Cardiac muscle cell (in vitro differentiated cells and primary cell): ENCODE data around the gene SLC6A4. TPM values are rescaled to one million over a fixed set of nuclear protein-coding genes. Genes with fewer than 3 reads are reported as not detected.
A peak's percentile ranks its signal among the peaks of the same experiment; 100 is the strongest.

Experiments used
- DNase-seq, 2 donors: peaks; one replicate each; pipeline versions ENCODE4 v3.0.0 to v3.0.0-alpha.2; 2010 to 2017; ENCODE audit warnings: low read depth in 1 of 2, low spot score in 1 of 2
- H3K27ac ChIP-seq: fragments of 200-600 bp; sonication (generic); 2 replicates; pipeline ENCODE4 v1.5.1; 2016
- H3K27me3 ChIP-seq: fragments of 200-600 bp; sonication (generic); 2 replicates; pipeline ENCODE4 v1.6.0; 2016; ENCODE audit warnings: control low read depth
- H3K36me3 ChIP-seq: fragments of 200-600 bp; sonication (generic); 2 replicates; pipeline ENCODE4 v1.5.1; 2016; ENCODE audit warnings: control low read depth
- H3K4me1 ChIP-seq: fragments of 200-600 bp; sonication (generic); 2 replicates; pipeline ENCODE4 v1.8.1; 2017; ENCODE audit warnings: low read depth, mild to moderate bottlenecking, mixed run types
- H3K4me3 ChIP-seq: fragments of 200-600 bp; sonication (generic); 2 replicates; pipeline ENCODE4 v1.5.1; 2016; ENCODE audit warnings: mild to moderate bottlenecking
- H3K9me3 ChIP-seq: fragments of 200-600 bp; sonication (generic); 2 replicates; pipeline ENCODE4 v1.5.1; 2017; ENCODE audit warnings: low read depth, mild to moderate bottlenecking, control low read depth
- polyA plus RNA-seq: library from polyadenylated mRNA; unstranded; fragments of >200 nt; fragmentation: Nextera tagmentation; extraction: Ambion mirVana; gene quantifications from 2 replicates; pipeline ENCODE4 v1.2.1, GENCODE V29; 2016
- total RNA-seq: library from RNA; depleted of rRNA; stranded (reverse); fragments of >200 nt; gene quantifications from 2 replicates; pipeline ENCODE4 v1.2.3, GENCODE V29; 2016
- TF ChIP-seq, protein P1 (sequence below): IDR thresholded peaks from 2 replicates; pipeline ENCODE4 v1.5.1; 2012; ENCODE audit warnings: low read depth, mild to moderate bottlenecking, low read length

SLC6A4 gene
- total and polyA plus RNA-seq, 2 experiments from 2014 or later = 0.36 TPM; not detected in 1

DNA sequence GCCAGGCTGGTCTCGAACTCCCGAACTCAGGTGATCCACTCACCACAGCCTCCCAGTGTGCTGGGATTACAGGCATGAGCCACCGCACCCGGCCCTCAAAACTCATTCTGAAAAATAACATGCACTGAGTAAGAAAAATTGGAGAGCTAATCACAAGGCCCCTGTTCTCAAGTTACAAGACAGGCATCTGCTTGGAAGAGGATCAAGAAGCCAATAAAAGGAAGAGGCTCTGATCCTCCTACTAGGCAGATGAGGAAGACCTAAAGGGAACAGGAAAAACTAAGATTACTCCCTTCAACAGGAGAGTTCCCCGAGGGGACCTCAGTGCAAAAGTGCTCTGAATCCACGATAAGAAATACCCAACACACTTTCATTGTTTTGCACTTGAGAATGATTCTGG, 37.9 kb upstream of the SLC6A4 start:
- H3K4me3 ChIP-seq = no peak overlapping the region
- peaks cover 36% of the 10 kb centered on the region for H3K36me3 ChIP-seq
- peak in 1 of 2 donors; percentile 20 for DNase-seq
- no peaks in the 10 kb centered on the region for H3K27me3 ChIP-seq
- no peak overlapping the region for H3K27ac ChIP-seq
- TF ChIP-seq, protein P1, sequence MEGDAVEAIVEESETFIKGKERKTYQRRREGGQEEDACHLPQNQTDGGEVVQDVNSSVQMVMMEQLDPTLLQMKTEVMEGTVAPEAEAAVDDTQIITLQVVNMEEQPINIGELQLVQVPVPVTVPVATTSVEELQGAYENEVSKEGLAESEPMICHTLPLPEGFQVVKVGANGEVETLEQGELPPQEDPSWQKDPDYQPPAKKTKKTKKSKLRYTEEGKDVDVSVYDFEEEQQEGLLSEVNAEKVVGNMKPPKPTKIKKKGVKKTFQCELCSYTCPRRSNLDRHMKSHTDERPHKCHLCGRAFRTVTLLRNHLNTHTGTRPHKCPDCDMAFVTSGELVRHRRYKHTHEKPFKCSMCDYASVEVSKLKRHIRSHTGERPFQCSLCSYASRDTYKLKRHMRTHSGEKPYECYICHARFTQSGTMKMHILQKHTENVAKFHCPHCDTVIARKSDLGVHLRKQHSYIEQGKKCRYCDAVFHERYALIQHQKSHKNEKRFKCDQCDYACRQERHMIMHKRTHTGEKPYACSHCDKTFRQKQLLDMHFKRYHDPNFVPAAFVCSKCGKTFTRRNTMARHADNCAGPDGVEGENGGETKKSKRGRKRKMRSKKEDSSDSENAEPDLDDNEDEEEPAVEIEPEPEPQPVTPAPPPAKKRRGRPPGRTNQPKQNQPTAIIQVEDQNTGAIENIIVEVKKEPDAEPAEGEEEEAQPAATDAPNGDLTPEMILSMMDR = no peak
- no peaks in the 10 kb centered on the region for H3K9me3 ChIP-seq
- no peaks in the 10 kb centered on the region for H3K4me1 ChIP-seq

DNA sequence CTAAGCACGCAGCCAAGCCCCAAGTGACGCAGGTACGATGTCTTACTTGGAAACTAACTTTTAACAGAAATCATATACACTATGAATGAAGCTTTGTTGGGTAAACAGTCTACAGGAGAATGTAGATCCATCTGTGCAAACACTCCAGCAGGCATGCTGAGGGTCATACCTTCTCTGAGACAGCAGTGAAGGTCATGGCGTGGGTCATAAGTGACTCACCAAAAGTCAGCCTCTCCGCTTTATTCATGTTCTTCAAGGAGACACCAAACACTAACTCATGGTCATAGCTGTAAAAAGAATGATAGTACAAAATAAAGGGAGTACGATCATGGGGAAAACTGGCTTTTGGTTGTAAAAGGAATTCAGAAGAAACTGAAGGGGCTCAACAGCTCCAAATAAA, 35.6 kb upstream of the SLC6A4 start:
- H3K4me1 ChIP-seq = no peaks in the 10 kb centered on the region
- H3K27me3 ChIP-seq = no peaks in the 10 kb centered on the region
- H3K4me3 ChIP-seq = no peak overlapping the region
- H3K9me3 ChIP-seq = no peaks in the 10 kb centered on the region
- no peak for DNase-seq
- TF ChIP-seq, protein P1 = no peak
- H3K27ac ChIP-seq = no peak overlapping the region
- H3K36me3 ChIP-seq = peaks cover 36% of the 10 kb centered on the region

DNA sequence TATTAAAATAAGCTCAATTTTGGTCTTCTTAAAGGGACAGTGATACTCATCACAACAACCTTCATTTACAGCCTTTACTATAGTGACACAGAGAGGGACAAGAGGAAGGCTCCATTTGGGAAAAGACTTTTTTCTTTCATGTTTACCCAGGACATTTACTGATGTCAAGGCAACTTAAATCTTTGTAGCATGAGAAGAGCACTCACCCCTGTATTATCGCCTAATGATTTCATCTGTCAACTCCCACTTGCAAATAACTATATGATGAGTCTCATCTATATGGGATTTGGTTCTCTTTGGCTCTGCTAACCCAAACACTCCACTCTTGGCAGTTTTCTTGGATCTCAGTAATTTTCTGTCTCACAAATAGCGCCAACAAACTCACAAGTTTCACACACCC, 32.1 kb upstream of the SLC6A4 start:
- Histone ChIP-seq H3K4me3 (no peak overlapping the region), H3K4me1 (peaks cover 15% of the 10 kb centered on the region), H3K36me3 (peaks cover 22% of the 10 kb centered on the region), H3K27ac (no peak overlapping the region), H3K9me3 (no peaks in the 10 kb centered on the region), H3K27me3 (no peaks in the 10 kb centered on the region)
- peak in 1 of 2 donors; percentile 39 for DNase-seq
- TF ChIP-seq, protein P1 = no peak

DNA sequence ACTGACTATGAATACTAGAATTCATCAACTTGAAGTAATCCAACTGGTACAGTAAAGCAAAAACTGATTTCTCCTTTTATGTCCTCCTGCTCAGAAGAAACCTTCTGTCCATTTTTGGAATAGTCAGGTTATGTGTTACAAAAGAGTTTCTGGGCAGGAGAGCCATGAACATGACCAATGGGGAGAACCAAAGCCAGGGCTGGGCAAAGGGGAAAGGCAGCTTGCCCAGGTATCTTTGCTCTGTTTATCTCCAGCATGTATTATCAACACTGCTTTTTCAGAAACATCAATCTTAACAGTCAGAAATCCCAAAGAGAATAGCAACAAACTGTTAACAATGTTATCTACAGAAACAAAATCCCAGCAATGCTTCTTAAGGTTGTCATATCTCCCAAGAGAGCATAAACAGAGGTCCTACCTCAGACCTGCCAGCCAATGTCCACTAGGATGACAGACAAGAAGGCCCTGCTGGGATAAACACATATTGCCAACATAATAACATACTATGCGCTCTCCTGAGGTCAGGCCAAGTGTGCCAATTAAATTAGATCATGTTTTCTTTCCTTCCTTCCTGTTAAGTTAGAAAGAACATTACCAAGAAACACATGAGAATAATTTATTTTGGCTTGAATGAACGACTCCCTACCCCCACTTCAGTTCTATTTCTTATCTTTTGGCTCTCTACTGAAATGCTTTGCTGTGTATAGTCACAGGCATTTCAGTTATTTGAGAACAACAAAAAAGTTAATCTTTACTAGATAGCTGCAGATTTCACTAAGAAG, 28.2 kb upstream of the SLC6A4 start:
- H3K9me3 ChIP-seq = no peaks in the 10 kb centered on the region
- TF ChIP-seq, protein P1 = no peak
- peak; percentile 23 to 90 for DNase-seq
- no peaks in the 10 kb centered on the region for H3K27me3 ChIP-seq
- H3K36me3 ChIP-seq = peaks cover 7% of the 10 kb centered on the region
- no peak overlapping the region for H3K4me3 ChIP-seq
- peak overlapping the region; percentile 59 for H3K27ac ChIP-seq
- H3K4me1 ChIP-seq = peaks cover 15% of the 10 kb centered on the region

DNA sequence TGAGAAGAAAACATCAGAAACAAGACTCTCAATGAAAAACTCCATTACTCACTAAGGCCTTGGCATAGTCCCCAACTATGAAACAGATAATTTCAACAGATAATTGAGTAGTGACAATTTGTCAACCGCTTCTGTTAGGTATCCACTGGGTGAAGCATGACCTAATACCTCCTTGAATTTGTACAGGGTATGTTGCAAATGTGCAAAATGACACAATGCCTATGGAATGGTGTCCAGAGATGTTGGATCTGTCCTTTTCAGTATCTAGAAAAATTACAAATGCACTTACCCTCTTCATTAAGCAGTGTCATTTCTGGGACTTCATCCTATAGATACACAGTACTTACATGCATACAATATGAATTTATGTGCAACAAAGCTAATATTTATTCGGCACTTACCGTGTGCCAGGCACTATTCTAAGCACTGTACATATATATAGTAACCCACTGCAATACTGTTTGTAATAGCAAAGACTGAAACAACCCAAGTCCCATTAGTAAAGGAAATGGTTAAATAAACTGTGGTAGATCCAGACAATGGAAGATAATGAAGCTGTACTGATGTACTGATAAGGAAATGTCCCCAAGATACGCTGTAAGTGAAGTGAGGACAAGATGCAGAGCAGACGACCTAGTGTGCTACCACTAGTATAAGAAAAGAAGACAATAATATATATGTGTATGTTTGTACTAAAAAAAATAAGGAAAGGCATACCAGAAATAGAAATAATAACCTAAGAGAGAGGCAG, 21.4 kb upstream of the SLC6A4 start:
- H3K27me3 ChIP-seq = no peaks in the 10 kb centered on the region
- TF ChIP-seq, protein P1 = no peak
- H3K36me3 ChIP-seq = peaks cover 7% of the 10 kb centered on the region
- H3K27ac ChIP-seq = no peak overlapping the region
- H3K4me1 ChIP-seq = peaks cover 14% of the 10 kb centered on the region
- H3K4me3 ChIP-seq = no peak overlapping the region
- H3K9me3 ChIP-seq = no peaks in the 10 kb centered on the region
- DNase-seq = peak in 1 of 2 donors; percentile 52
